Activated CD8-positive, alpha-beta T cell treated with anti-CD3 and anti-CD28 coated beads, Interleukin-2, amount 10 ng/mL, durations not matched to agents 7 days and 5 days (primary cell): ENCODE results near the gene PROP1. TPM values are rescaled to one million over a fixed set of nuclear protein-coding genes. Genes with fewer than 3 reads are reported as not detected.
"Not testable (repeated sequence)": the region's sequence is repeated elsewhere in the genome, so short reads cannot be mapped to it uniquely, and the experiment has no call there.

Experiments used
- ATAC-seq: fragments of 150-1000 bp; cut with Tn5 transposase; one replicate; pipeline ENCODE4 v1.10.0; 2021; ENCODE audit warnings: moderate library complexity
- CTCF ChIA-PET: fragments of 350-600 bp; sonication (Branson Sonifier 250); formaldehyde crosslinking; loops from one replicate; lab custom pipeline; 2021; ENCODE audit warnings: antibody characterized with exemption; lab: Charles Lee
- POLR2A ChIA-PET: fragments of 350-600 bp; sonication (Branson Sonifier 250); formaldehyde crosslinking; loops from one replicate; lab custom pipeline; 2021; ENCODE audit warnings: antibody characterized with exemption; lab: Charles Lee
- DNase-seq: peaks from one replicate; pipeline ENCODE4 v3.0.0-alpha.2; 2020
- H3K27ac Mint-ChIP-seq: one replicate; pipeline ENCODE4 v1.8.0; 2021; ENCODE audit warnings: mild to moderate bottlenecking, mixed read lengths
- H3K27me3 Mint-ChIP-seq: one replicate; pipeline ENCODE4 v1.8.0; 2021; ENCODE audit warnings: low read depth, mixed read lengths
- H3K36me3 Mint-ChIP-seq: one replicate; pipeline ENCODE4 v1.8.0; 2021; ENCODE audit warnings: low read depth, mixed read lengths
- H3K4me1 Mint-ChIP-seq: one replicate; pipeline ENCODE4 v1.8.0; 2021; ENCODE audit warnings: low read depth, mixed read lengths
- H3K4me3 Mint-ChIP-seq: one replicate; pipeline ENCODE4 v1.8.0; 2021; ENCODE audit warnings: mild to moderate bottlenecking, mixed read lengths
- H3K9me3 Mint-ChIP-seq: one replicate; pipeline ENCODE4 v1.8.0; 2022; ENCODE audit warnings: mixed read lengths; ENCODE audit not compliant: insufficient read depth
- total RNA-seq, 2 experiments: library from RNA; stranded (reverse); gene quantifications; one replicate each; pipeline ENCODE4 v1.2.3, GENCODE V29; 2021

Gene PROP1
- total RNA-seq, 2 experiments from 2014 or later = not detected

DNA sequence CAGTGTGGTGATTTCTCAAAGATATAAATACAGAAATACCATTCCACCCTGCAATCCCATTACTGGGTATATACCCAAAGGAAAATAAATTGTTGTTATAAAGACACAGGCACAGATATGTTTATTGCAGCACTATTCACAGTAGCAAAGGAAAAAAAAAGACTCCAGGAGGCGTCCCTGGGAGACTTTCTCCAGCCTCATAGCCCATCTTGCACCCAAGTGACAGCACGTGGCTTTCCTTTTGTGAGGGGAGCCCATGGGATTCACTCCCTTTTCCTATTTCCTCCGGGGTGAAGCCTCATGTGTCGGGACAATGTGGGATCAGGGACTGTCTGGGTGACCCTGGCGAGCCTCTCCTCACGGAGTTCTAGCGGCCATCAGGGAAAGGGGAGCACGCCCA, 18.4 kb downstream of the PROP1 start:
- ATAC-seq, H3K4me3 Mint-ChIP-seq, H3K9me3 Mint-ChIP-seq, H3K36me3 Mint-ChIP-seq, H3K27ac Mint-ChIP-seq, CTCF ChIA-PET, DNase-seq, POLR2A ChIA-PET, H3K4me1 Mint-ChIP-seq: not testable (repeated sequence)
- peaks cover 14% of the 10 kb centered on the region for H3K27me3 Mint-ChIP-seq

DNA sequence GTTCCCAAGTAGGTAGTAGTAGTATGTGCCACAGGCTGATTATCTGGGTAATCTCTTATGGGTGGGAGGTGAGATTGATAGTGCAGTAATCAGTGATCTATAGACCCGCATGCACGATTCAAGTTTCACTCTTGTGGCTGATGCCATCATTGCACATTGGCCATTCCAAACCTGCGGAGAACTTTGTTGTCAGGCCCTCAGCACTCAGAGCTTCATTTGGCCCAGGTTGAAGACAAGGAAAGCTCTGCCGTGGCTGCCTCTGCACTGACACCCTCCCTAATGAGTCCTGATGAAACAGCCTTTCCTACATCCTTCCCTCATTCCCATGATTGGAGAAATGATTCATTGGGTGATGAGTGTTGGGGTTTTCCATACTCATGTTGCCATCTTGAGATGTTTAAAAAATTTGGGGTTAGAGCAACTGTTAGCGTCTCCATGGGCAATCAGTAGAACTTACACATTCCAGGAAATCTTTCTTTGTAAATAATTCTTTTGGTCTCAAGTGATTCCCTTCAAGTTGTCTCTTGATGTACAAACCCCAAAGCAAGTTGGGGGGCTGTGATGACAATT, 22.9 kb downstream of the PROP1 start:
- Mint-ChIP-seq H3K36me3 (no peaks in the 10 kb centered on the region), H3K27me3 (peaks cover 10% of the 10 kb centered on the region), H3K4me3 (no peak overlapping the region), H3K9me3 (no peaks in the 10 kb centered on the region), H3K4me1 (no peaks in the 10 kb centered on the region), H3K27ac (no peak overlapping the region)
- no peak for DNase-seq
- ChIA-PET CTCF (interaction anchor here (2.5 kb wide), 1 partner anchor 11 kb away, joined by 8 read pairs; no protein-coding TSS in a partner anchor), POLR2A (no interaction called here)
- ATAC-seq = no peak

DNA sequence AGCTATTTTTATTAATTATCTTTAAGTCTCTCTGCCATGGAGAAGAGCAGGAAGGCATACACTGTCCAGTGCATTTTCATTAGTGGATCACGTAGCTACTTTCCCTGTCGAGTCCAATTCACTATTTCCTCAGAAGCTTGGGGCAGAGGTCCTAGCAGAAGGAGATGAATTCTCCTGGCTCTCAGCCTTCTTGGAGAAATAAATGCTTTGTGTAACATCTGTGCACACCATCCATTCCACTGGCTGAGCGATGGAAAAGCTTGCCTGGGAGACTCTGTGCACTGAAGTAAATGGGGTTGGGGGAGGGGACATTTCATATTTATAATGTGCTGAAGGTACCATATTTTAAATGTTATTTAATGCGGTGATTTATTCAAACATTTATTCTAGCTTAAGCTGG, 23.4 kb downstream of the PROP1 start:
- DNase-seq (no peak), ATAC-seq (no peak)
- Mint-ChIP-seq H3K36me3 (no peaks in the 10 kb centered on the region), H3K27ac (no peak overlapping the region), H3K4me3 (no peak overlapping the region), H3K4me1 (no peaks in the 10 kb centered on the region), H3K9me3 (no peaks in the 10 kb centered on the region), H3K27me3 (peaks cover 10% of the 10 kb centered on the region)
- ChIA-PET CTCF (interaction anchor here (2.5 kb wide), 1 partner anchor 12 kb away, joined by 8 read pairs; no protein-coding TSS in a partner anchor), POLR2A (no interaction called here)

DNA sequence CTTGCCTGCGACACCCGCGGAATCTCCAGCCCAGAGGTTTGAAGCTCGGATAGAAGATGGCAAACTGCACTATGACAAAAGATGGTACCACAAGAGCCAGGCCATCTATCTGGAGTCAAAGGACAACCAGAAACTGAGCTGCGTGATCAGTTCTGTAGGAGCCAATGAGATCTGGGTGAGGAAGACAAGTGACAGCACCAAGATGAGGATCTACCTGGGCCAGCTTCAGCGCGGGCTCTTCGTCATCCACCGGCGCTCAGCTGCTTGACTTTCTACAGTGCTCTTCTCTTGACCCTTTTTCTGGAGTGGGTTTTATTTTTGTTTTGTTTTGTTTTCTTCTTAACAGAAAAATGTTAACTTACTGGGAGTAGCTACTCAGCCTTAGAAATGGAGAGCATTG, 24.0 kb downstream of the PROP1 start:
- H3K4me3 Mint-ChIP-seq, H3K27ac Mint-ChIP-seq, H3K9me3 Mint-ChIP-seq, H3K36me3 Mint-ChIP-seq, H3K4me1 Mint-ChIP-seq, POLR2A ChIA-PET, ATAC-seq, DNase-seq: not testable (repeated sequence)
- CTCF ChIA-PET = interaction anchor here (2.5 kb wide), 1 partner anchor 12 kb away, joined by 8 read pairs; no protein-coding TSS in a partner anchor
- H3K27me3 Mint-ChIP-seq = peaks cover 10% of the 10 kb centered on the region

DNA sequence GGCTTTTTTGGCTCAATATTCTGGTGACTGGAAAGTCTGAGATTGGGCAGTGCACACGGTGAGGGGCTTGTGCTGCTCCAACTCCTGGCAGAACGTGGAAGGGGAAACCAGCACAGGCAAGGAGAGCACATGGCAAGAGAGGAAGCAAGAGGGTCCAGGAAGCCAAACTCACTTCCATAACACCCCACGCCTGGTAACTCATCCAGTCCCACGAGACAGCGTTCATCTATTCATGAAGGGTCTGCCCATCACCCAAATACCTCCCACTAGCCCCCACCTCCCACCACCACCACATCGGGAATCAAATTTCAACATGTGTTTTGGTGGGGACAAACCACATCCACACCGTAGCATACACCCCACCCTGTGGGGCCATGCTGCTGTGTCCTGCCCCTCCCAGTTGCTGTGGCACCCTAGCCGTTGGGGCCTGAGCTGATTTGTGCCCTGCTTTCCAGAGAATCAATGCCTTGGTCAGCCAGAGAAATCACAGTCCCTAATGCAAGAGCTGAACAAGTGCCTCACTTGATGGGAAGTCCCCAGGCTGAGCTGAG, 27.3 kb downstream of the PROP1 start:
- Mint-ChIP-seq H3K4me1 (no peaks in the 10 kb centered on the region), H3K27me3 (peaks cover 8% of the 10 kb centered on the region), H3K9me3 (no peaks in the 10 kb centered on the region), H3K36me3 (no peaks in the 10 kb centered on the region), H3K4me3 (no peak overlapping the region), H3K27ac (no peak overlapping the region)
- ATAC-seq = no peak
- CTCF ChIA-PET = no interaction called here
- no peak for DNase-seq
- POLR2A ChIA-PET = no interaction called here

DNA sequence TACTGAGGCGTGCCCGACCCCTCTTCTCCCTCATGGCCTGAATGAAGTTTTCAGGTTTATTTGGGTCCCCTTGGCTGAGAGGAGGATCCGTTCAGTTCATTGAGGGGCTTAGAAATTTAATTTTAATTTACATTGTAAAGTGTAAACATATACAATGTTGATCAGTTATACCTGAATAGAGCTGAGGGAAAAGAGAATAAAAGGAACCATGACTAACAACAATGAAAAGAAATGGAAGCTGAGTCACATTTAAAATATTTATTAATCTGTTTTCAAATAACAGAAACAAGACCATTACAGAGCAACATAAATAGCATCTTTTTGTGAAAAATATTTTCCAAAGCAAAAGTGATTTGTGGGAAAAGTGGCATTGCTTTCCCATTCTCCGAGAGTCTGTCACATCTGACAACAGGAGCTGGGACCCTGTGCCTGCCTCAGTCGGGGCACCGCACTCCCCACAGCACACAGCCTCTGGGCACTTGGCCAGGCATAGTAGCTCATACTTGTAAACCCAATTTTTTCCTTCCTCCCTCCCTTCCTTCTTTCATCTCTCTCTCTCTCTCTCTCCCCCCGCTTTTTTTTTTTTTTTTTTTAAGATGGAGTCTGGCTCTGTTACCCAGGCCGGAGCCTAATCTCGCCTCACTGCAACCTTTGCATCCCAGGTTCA, 28.7 kb downstream of the PROP1 start:
- Mint-ChIP-seq H3K36me3 (no peaks in the 10 kb centered on the region), H3K4me3 (no peak overlapping the region), H3K9me3 (no peaks in the 10 kb centered on the region), H3K27ac (no peak overlapping the region), H3K4me1 (no peaks in the 10 kb centered on the region), H3K27me3 (peaks cover 8% of the 10 kb centered on the region)
- POLR2A ChIA-PET = no interaction called here
- DNase-seq = no peak
- ATAC-seq = no peak
- CTCF ChIA-PET = interaction anchor here (0.6 kb wide), 1 partner anchor 1791 kb away, joined by 3 read pairs; no protein-coding TSS in a partner anchor

DNA sequence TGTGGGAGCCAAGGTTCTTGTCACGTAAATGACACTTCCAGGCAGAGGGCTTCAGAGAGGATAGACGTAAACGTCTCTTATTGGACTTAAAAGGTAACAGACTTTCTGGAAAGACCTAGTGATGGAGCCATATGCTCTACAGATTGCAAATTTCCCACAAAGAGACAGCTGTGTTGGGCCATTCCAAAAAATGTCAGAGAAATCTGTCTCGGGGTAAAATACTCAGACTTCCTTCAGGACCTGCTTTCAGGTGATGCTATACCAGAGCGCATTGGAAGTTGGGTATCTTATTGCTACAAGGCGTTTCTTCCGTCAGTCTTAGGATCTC, 29.2 kb downstream of the PROP1 start:
- Mint-ChIP-seq H3K4me1 (no peaks in the 10 kb centered on the region), H3K27me3 (peaks cover 8% of the 10 kb centered on the region), H3K36me3 (no peaks in the 10 kb centered on the region), H3K9me3 (no peaks in the 10 kb centered on the region), H3K4me3 (no peak overlapping the region), H3K27ac (no peak overlapping the region)
- ChIA-PET POLR2A (no interaction called here), CTCF (no interaction called here)
- DNase-seq (no peak), ATAC-seq (no peak)

DNA sequence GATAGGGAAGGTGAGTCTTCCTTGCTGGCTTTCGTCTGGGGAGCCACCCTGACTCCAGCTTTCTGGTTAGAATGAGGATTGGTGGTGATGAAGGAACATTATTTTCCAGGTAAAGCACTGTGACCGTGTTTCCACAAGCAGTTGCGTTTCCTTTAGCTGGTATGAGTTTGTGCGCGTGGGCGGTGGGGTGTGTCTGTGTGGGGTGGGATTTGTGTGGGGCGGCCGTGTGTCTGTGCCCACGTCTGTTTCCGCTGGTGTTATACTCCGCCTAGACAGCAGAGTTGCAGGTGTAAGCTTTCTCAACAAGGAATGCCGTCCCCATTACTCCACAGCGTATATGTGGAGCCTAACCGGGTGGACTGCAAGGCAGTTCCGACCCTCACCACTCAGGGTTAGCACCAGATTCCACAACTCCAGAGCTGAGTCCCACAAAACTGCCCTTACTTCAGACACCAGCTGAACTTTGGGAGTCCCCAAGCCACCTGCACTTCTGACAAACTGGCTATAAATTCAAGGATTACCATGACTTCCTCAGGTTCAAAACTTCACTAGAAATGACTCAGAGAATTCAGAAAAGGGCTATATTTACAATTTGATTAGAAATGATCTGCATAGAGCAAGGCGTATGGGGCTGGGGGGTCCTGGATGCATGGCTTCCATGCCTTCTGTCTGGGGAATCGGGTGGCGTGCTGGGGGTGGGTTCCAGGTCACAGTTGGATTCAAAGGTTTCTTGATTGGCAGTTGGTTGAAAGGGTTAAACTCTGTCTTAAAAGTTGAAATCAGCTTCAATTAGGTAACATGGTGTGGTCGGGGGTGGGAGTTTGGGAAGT, 29.8 kb downstream of the PROP1 start:
- Mint-ChIP-seq H3K4me1 (no peaks in the 10 kb centered on the region), H3K27ac (no peak overlapping the region), H3K4me3 (no peak overlapping the region), H3K27me3 (peaks cover 4% of the 10 kb centered on the region), H3K9me3 (no peaks in the 10 kb centered on the region), H3K36me3 (no peaks in the 10 kb centered on the region)
- POLR2A ChIA-PET = no interaction called here
- CTCF ChIA-PET = no interaction called here
- ATAC-seq (no peak), DNase-seq (no peak)

DNA sequence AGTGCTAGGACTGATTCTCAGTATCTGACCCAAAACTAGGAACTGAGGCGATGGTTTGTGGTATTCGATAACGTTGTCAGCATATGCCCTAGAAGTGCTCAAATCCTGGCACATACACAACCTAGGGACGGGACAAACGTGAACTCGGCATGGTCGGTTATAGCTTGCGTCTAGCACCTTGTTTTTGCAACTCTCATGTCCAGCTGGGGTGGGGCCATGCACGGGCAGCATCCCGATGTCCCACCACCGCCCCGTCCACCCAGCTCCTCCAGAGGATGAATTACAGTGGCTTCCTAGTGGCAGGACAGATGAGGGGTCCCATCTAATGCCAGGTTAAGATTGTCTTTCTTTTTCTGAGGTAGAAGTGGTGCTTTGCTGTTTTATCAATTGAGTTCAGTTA, 31.6 kb downstream of the PROP1 start:
- ChIA-PET CTCF (no interaction called here), POLR2A (no interaction called here)
- ATAC-seq (no peak), DNase-seq (no peak)
- H3K9me3 Mint-ChIP-seq = no peaks in the 10 kb centered on the region
- no peak overlapping the region for H3K27ac Mint-ChIP-seq
- H3K36me3 Mint-ChIP-seq = peaks cover 5% of the 10 kb centered on the region
- no peak overlapping the region for H3K4me3 Mint-ChIP-seq
- H3K27me3 Mint-ChIP-seq = no peaks in the 10 kb centered on the region
- H3K4me1 Mint-ChIP-seq = no peaks in the 10 kb centered on the region

DNA sequence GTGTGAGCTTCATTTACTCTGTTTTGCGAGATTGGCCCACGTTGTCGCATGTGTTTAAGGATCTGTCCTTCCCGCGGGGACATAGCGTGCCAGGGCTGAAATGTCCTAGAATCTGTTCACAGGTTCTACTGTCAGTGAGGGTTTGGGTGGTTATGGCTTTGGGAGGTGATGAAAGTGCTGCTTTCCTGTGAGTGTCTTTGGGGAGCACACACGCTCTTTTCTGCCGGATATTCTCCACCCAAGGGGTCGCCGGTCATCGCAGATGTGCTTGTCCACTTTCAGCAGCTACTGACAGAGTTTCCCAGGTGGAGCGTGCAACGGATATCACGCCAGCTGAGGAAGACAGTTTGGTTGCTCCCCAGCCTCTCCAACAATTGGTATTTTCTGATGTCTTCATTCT, 32.1 kb downstream of the PROP1 start:
- no peaks in the 10 kb centered on the region for H3K27me3 Mint-ChIP-seq
- no peak overlapping the region for H3K27ac Mint-ChIP-seq
- CTCF ChIA-PET = interaction anchor here (0.6 kb wide), 1 partner anchor 112 kb away, joined by 3 read pairs; no protein-coding TSS in a partner anchor
- no peak for ATAC-seq
- H3K36me3 Mint-ChIP-seq = peaks cover 5% of the 10 kb centered on the region
- H3K4me1 Mint-ChIP-seq = no peaks in the 10 kb centered on the region
- DNase-seq = no peak
- no peak overlapping the region for H3K4me3 Mint-ChIP-seq
- no peaks in the 10 kb centered on the region for H3K9me3 Mint-ChIP-seq
- POLR2A ChIA-PET = no interaction called here

DNA sequence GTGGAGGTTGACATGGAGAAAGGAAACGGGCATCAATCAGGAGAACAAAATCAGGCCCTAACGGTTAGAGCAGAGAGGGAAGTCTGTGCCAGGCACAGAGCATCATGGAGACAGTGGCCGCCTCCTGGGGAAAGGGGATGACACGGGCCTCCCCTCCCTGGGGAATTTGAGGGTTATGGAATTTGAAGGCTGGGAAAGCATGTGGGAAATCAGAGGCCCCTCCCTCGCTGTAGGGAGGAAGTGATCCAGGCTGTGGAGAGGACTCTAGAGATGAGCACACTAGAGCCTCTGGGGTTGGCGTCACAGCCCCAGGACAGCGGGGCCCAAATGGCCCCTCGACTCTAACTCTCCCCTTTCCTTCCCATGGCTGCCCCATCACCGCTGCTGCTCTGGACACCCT, 36.7 kb downstream of the PROP1 start:
- H3K9me3 Mint-ChIP-seq = no peaks in the 10 kb centered on the region
- no peaks in the 10 kb centered on the region for H3K27me3 Mint-ChIP-seq
- H3K27ac Mint-ChIP-seq = no peak overlapping the region
- H3K4me1 Mint-ChIP-seq = no peaks in the 10 kb centered on the region
- ChIA-PET POLR2A (no interaction called here), CTCF (no interaction called here)
- no peak for ATAC-seq
- no peak for DNase-seq
- no peak overlapping the region for H3K4me3 Mint-ChIP-seq
- H3K36me3 Mint-ChIP-seq = peaks cover 5% of the 10 kb centered on the region

DNA sequence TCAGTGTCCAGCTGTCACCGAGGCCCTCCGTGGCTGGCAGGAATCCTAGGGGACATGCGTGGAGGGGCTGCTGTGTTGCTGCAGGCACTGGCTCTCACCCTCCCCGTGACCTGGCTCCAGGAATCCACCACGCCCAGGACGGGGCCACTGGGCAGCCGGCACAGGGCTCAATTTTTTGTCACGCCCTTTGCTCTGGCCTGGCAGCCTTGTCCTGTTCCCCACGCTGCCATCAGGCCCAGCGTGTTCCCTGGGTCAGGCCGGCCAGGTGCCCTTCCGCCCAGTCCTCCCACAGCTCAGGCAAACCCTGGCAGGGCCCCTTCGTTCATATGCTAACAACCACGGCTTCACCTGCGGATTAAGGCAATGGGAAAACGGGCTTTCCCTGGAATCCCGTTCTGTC, 37.3 kb downstream of the PROP1 start:
- no peak for ATAC-seq
- ChIA-PET POLR2A (no interaction called here), CTCF (no interaction called here)
- Mint-ChIP-seq H3K9me3 (no peaks in the 10 kb centered on the region), H3K4me1 (no peaks in the 10 kb centered on the region), H3K27me3 (no peaks in the 10 kb centered on the region), H3K27ac (no peak overlapping the region), H3K4me3 (no peak overlapping the region), H3K36me3 (peaks cover 5% of the 10 kb centered on the region)
- no peak for DNase-seq
